Small intestine (tissue), 16 donors: ENCODE results near the gene DDT. TPM values are rescaled to one million over a fixed set of nuclear protein-coding genes. Genes with fewer than 3 reads are reported as not detected.
"Not testable (repeated sequence)": the region's sequence is repeated elsewhere in the genome, so short reads cannot be mapped to it uniquely, and the experiment has no call there.

Source experiments
- DNase-seq, 2 donors: peaks; one replicate each; pipeline versions ENCODE4 v3.0.0 to v3.0.0-alpha.2; 2013
- FAIRE-seq: peaks from 2 replicates; lab custom pipeline; 2012; peaks lifted over from hg19 to GRCh38; lab: Jason Lieb, UNC
- H3K27ac ChIP-seq, 3 donors: one replicate each; pipeline ENCODE4 v1.5.1; 2013; ENCODE audit warnings: low read length in 2 of 3, mild to moderate bottlenecking in 2 of 3, control low read depth in 1 of 3, inconsistent platforms in 1 of 3, low read depth in 1 of 3, moderate library complexity in 1 of 3
- H3K27me3 ChIP-seq, 3 donors: one replicate each; pipeline ENCODE4 v1.6.1; 2013; ENCODE audit warnings: low read length in 3 of 3, inconsistent platforms in 1 of 3; ENCODE audit not compliant: control insufficient read depth in 3 of 3, insufficient read depth in 3 of 3
- H3K36me3 ChIP-seq, 3 donors: one replicate each; pipeline ENCODE4 v1.6.1; 2013; ENCODE audit warnings: low read length in 3 of 3, inconsistent platforms in 1 of 3, low read depth in 1 of 3, mild to moderate bottlenecking in 1 of 3, moderate library complexity in 1 of 3; ENCODE audit not compliant: control insufficient read depth in 3 of 3, insufficient read depth in 2 of 3
- H3K4me1 ChIP-seq, 3 donors: one replicate each; pipeline ENCODE4 v1.6.1; 2013; ENCODE audit warnings: low read length in 2 of 3, inconsistent platforms in 1 of 3, low read depth in 1 of 3, mild to moderate bottlenecking in 1 of 3, moderate library complexity in 1 of 3; ENCODE audit not compliant: control insufficient read depth in 3 of 3, insufficient read depth in 2 of 3
- H3K4me3 ChIP-seq, 3 donors: one replicate each; pipeline ENCODE4 v1.5.1; 2013; ENCODE audit warnings: low read length in 3 of 3, control low read depth in 1 of 3, inconsistent platforms in 1 of 3, low read depth in 1 of 3, mild to moderate bottlenecking in 1 of 3, moderate library complexity in 1 of 3
- H3K9me3 ChIP-seq, 2 donors: one replicate each; pipeline ENCODE4 v1.6.1; 2013; ENCODE audit warnings: low read depth in 1 of 2, low read length in 1 of 2; ENCODE audit not compliant: control insufficient read depth in 2 of 2, insufficient read depth in 1 of 2
- WGBS, 3 donors: extraction: QIAGEN DNeasy Blood & Tissue Kit; methylation state at CpG; one replicate each; pipeline ENCODE4 v1.1.7; 2013; 5-methylcytosine and 5-hydroxymethylcytosine counted together
- long read RNA-seq, 10 donors: transcript quantifications; one replicate each; lab custom pipeline, GENCODE V29; 2026
- polyA plus RNA-seq, 4 donors: library from polyadenylated mRNA; stranded (reverse) in 3 of 4; unstranded in 1 of 4; fragments of 200-250 nt in 3 of 4; fragments of 120-200 nt in 1 of 4; gene quantifications; one replicate each; pipeline versions ENCODE4 v1.2.1 to v1.2.3, GENCODE V29; 2013
- donor health status: healthy with polysubstance abuse.
- donor health status: control.
- donor health status: control.
- donor health status: Bipolar disorder and iron deficiency.
- donor health status: healthy.

The DDT gene
- polyA plus RNA-seq = 100 to 1,000 TPM; 144 to 876 (median 451) TPM
- long read RNA-seq, donor 1, transcript DDT-202 (3 exons, 713 nt) = major isoform, 122 of 132 reads
- long read RNA-seq, donor 1, partial matches to known transcripts = 7 of 132 reads
- long read RNA-seq, donor 1, other reads (novel, unspliced or antisense) = 0 of 132 reads
- long read RNA-seq, donor 2, transcript DDT-202 (3 exons, 713 nt) = major isoform, 45 of 46 reads
- long read RNA-seq, donor 2, partial matches to known transcripts = 0 of 46 reads
- long read RNA-seq, donor 2, other reads (novel, unspliced or antisense) = 0 of 46 reads
- long read RNA-seq, donor 3, transcript DDT-202 (3 exons, 713 nt) = major isoform, 61 of 63 reads
- long read RNA-seq, donor 3, partial matches to known transcripts = 0 of 63 reads
- long read RNA-seq, donor 3, other reads (novel, unspliced or antisense) = 0 of 63 reads
- long read RNA-seq, donor 4, partial matches to known transcripts = 0 of 3 reads
- long read RNA-seq, donor 4, other reads (novel, unspliced or antisense) = 0 of 3 reads
- long read RNA-seq, donor 5, transcript DDT-202 (3 exons, 713 nt) = major isoform, 15 of 15 reads
- long read RNA-seq, donor 5, partial matches to known transcripts = 0 of 15 reads
- long read RNA-seq, donor 5, other reads (novel, unspliced or antisense) = 0 of 15 reads
- long read RNA-seq, donor 6, transcript DDT-202 (3 exons, 713 nt) = major isoform, 56 of 59 reads
- long read RNA-seq, donor 6, partial matches to known transcripts = 0 of 59 reads
- long read RNA-seq, donor 6, other reads (novel, unspliced or antisense) = 0 of 59 reads
- long read RNA-seq, donor 7, transcript DDT-202 (3 exons, 713 nt) = major isoform, 113 of 115 reads
- long read RNA-seq, donor 7, partial matches to known transcripts = 0 of 115 reads
- long read RNA-seq, donor 7, other reads (novel, unspliced or antisense) = 0 of 115 reads
- long read RNA-seq, donor 8, transcript DDT-202 (3 exons, 713 nt) = major isoform, 5 of 5 reads
- long read RNA-seq, donor 8, partial matches to known transcripts = 0 of 5 reads
- long read RNA-seq, donor 8, other reads (novel, unspliced or antisense) = 0 of 5 reads
- long read RNA-seq, donor 9, transcript DDT-202 (3 exons, 713 nt) = major isoform, 22 of 22 reads
- long read RNA-seq, donor 9, partial matches to known transcripts = 0 of 22 reads
- long read RNA-seq, donor 9, other reads (novel, unspliced or antisense) = 0 of 22 reads
- long read RNA-seq, donor 10, transcript DDT-202 (3 exons, 713 nt) = major isoform, 68 of 95 reads
- long read RNA-seq, donor 10, partial matches to known transcripts = 23 of 95 reads
- long read RNA-seq, donor 10, other reads (novel, unspliced or antisense) = 0 of 95 reads

- not testable (repeated sequence) for H3K9me3 ChIP-seq, H3K4me3 ChIP-seq, H3K27ac ChIP-seq, DNase-seq, H3K27me3 ChIP-seq, FAIRE-seq, H3K4me1 ChIP-seq
- H3K36me3 ChIP-seq = peaks cover 0 to 24% (median 8%) of the 10 kb centered on the region in 3 donors
- no CpG with 5 or more reads among the region's 29 CpGs for WGBS, 3 donors
Observed at GRCh38 chr22:23974345-23974744, at the start of gene DDT. Gene DDT (minus strand): TSS chr22:23974441. CDS start chr22:23974414, 27 bp downstream.

GRCh38 chr22:24023204-24023789 lies 49.1 kb upstream of the DDT start:
- Histone ChIP-seq H3K27ac (no peak overlapping the region), H3K9me3 (no peaks in the 10 kb centered on the region), H3K36me3 (peaks cover 0 to 11% (median 0%) of the 10 kb centered on the region in 3 donors), H3K4me1 (peaks cover 0 to 2% (median 0%) of the 10 kb centered on the region in 3 donors), H3K27me3 (no peaks in the 10 kb centered on the region), H3K4me3 (no peak overlapping the region)
- DNase-seq (no peak), FAIRE-seq (no peak)

- H3K4me1 ChIP-seq = peaks cover 0 to 2% (median 0%) of the 10 kb centered on the region in 3 donors
- H3K27me3 ChIP-seq = no peaks in the 10 kb centered on the region
- FAIRE-seq = no peak
Observed at GRCh38 chr22:24021304-24021703, 47.1 kb upstream of the DDT start.

GRCh38 chr22:24016156-24016555 lies 41.9 kb upstream of the DDT start:
- no peak overlapping the region for H3K27ac ChIP-seq
- H3K9me3 ChIP-seq = no peaks in the 10 kb centered on the region
- no peak overlapping the region for H3K4me3 ChIP-seq
- WGBS, 3 donors = 89 to 98% (median 98%) methylated on average over 1 of the region's 1 CpG
- H3K4me1 ChIP-seq = peaks cover 0 to 5% (median 0%) of the 10 kb centered on the region in 3 donors
- H3K27me3 ChIP-seq = no peaks in the 10 kb centered on the region
- no peak for DNase-seq
- H3K36me3 ChIP-seq = peaks cover 0 to 5% (median 0%) of the 10 kb centered on the region in 3 donors
- FAIRE-seq = no peak

More at GRCh38 chr22:24021304-24021703, 47.1 kb upstream of the DDT start:
- no peak overlapping the region for H3K27ac ChIP-seq
- H3K4me3 ChIP-seq = no peak overlapping the region
- 95 to 99% (median 97%) methylated on average over 3 of the region's 3 CpGs for WGBS, 3 donors
- no peak for DNase-seq
- H3K36me3 ChIP-seq = peaks cover 0 to 15% (median 0%) of the 10 kb centered on the region in 3 donors
- no peaks in the 10 kb centered on the region for H3K9me3 ChIP-seq

GRCh38 chr22:24011735-24012068 lies 37.5 kb upstream of the DDT start:
- Histone ChIP-seq H3K9me3 (peaks cover 0 to 2% of the 10 kb centered on the region in 2 donors), H3K36me3 (no peaks in the 10 kb centered on the region), H3K4me3 (peak overlapping the region; percentile 66 to 96 (median 96)), H3K4me1 (peaks cover 0 to 26% (median 2%) of the 10 kb centered on the region in 3 donors), H3K27ac (peak overlapping the region; percentile 80 to 90 (median 86)), H3K27me3 (no peaks in the 10 kb centered on the region)
- DNase-seq (peak in 1 of 2 donors; percentile 52), FAIRE-seq (no peak)
- 0 to 1% (median 0%) methylated on average over 10 of the region's 10 CpGs for WGBS, 3 donors

- 93 to 96% (median 94%) methylated on average over 2 of the region's 2 CpGs for WGBS, 3 donors
- H3K36me3 ChIP-seq = no peaks in the 10 kb centered on the region
- FAIRE-seq (no peak), DNase-seq (no peak)
- peaks cover 0 to 2% of the 10 kb centered on the region in 2 donors for H3K9me3 ChIP-seq
- peaks cover 0 to 26% (median 2%) of the 10 kb centered on the region in 3 donors for H3K4me1 ChIP-seq
- H3K27me3 ChIP-seq = no peaks in the 10 kb centered on the region
- no peak overlapping the region for H3K27ac ChIP-seq
- H3K4me3 ChIP-seq = no peak overlapping the region
Observed at GRCh38 chr22:24010018-24010391, 35.8 kb upstream of the DDT start.

GRCh38 chr22:24009227-24010017 lies 35.2 kb upstream of the DDT start:
- H3K9me3 ChIP-seq = peaks cover 0 to 2% of the 10 kb centered on the region in 2 donors
- H3K4me1 ChIP-seq = peaks cover 0 to 26% (median 2%) of the 10 kb centered on the region in 3 donors
- FAIRE-seq = no peak
- 73 to 86% (median 74%) methylated on average over 7 of the region's 7 CpGs for WGBS, 3 donors
- peak overlapping the region in 1 of 3 donors; percentile 42 for H3K27ac ChIP-seq
- no peaks in the 10 kb centered on the region for H3K27me3 ChIP-seq
- no peak overlapping the region for H3K4me3 ChIP-seq
- H3K36me3 ChIP-seq = no peaks in the 10 kb centered on the region
- DNase-seq = peak in 1 of 2 donors; percentile 76
